Lung microvascular endothelial cell (primary cell): Measurements from ENCODE around the gene CHRM1. TPM values are rescaled to one million over a fixed set of nuclear protein-coding genes. Genes with fewer than 3 reads are reported as not detected.
A peak's percentile ranks its signal among the peaks of the same experiment; 100 is the strongest.

Source experiments
- DNase-seq, 2 donors: peaks; one replicate each; pipeline versions ENCODE4 v3.0.0 to v3.0.0-alpha.2; 2010; ENCODE audit warnings: low read depth in 2 of 2
- total RNA-seq: library from RNA; depleted of rRNA; stranded (reverse); fragments of >200 nt; gene quantifications from 2 replicates; pipeline ENCODE4 v1.2.1, GENCODE V29; 2014

CHRM1 gene
- total RNA-seq, 1 donor from 2014 or later: not detected

DNA sequence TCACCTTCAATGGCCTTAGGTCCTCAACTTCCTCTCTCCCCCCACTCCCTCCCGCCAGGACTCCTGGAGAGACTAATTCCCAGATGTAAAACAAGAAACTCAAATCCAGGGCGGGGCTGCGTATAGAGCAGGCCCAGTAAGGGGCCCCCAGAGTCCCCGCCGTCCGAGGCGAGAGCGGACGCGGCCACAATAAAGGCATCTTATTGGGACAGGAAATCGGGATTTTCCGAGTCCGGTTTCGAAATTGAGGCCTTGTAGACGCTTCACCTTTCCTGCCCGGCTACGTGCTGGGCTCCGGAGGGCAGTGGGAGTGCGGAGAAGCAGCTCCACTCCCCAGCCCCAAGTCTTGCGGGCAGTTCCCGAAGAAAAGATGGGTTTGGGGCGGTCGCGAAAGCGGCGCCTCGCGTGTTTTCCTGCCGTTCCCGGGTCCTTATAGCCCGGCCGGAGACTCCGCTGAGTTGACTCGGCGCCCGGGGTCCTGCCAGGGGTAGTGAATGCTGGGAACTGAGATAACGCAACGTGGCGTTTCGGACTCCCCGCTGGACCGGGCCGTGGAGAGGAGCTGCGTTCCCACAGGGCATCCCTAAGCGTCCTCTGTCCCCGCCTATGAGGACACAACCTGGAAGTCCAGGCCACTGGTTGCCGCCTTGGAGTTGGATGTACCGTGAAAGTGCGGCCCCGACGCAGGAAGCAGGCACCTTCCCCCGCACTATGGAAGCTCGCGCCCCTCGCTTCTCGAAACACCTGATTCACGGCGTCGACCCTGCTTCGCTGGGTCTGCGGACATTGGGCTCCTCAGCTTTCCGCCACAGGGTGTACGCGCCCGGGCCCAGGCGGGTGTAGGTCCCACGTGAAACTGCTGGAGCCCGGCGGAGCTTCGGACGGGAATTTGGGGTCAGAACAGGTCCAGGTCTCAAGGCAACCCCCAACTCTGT, 4.8 kb upstream of the CHRM1 start:
- DNase-seq: no peak

DNA sequence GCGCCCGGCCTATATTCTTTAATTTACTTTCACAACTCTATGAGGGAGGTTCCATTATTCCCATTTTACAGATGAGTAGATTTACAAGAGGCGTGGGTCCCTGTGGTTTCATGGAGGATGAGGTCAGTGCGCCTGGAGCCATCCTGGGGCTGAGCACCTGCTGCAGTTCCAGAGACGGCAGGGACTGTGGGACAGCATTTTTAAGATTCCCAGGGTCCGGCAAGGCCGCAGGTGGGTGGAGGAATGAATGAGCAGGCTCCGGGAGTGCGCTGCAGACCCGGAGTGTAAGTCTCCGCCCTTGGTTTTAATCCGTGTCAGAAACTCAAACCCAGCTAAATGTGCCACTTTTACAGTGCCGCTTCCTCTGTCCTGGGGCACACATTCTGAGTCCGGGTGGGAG, 4.1 kb upstream of the CHRM1 start:
- no peak for DNase-seq

DNA sequence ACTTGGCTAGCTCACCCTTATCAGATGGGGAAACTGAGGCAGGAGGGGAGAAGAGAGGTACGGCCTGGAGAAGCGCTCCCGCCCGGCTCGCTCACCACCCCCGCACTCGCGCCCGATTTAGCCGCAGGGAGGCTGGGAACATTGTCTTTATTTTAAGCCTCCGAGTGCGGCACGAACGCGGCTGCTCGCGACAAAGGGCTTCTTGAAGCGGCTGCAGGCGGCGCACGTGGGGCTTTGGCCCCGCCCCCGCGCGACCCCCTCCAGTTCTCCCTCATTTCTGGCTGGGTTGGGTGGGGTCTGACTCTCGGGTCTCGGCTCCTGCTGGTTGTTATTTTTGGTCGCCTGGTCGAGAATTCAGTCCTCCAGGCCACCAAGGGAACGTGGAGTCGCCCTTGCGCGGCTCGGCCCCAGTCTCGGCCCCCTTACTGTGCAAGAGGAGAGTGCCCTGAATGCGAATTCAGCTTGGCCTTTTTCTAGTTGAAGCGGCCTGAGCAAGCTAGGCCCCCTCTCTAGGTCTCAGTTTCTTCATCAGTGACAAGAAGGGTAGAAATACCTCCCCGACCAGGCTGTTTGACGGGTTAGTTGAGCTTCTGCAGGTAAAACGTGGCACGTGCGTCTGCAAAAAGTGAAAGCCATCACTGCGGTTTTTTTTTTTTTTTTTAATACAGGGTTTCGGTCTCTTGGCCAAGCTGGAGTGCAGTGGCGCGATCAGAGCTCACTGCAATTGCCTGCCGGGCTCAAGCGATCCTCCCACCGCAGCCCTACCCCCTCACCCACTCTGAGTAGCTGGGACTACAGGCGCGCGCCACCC, 2.6 kb upstream of the CHRM1 start:
- no peak for DNase-seq

DNA sequence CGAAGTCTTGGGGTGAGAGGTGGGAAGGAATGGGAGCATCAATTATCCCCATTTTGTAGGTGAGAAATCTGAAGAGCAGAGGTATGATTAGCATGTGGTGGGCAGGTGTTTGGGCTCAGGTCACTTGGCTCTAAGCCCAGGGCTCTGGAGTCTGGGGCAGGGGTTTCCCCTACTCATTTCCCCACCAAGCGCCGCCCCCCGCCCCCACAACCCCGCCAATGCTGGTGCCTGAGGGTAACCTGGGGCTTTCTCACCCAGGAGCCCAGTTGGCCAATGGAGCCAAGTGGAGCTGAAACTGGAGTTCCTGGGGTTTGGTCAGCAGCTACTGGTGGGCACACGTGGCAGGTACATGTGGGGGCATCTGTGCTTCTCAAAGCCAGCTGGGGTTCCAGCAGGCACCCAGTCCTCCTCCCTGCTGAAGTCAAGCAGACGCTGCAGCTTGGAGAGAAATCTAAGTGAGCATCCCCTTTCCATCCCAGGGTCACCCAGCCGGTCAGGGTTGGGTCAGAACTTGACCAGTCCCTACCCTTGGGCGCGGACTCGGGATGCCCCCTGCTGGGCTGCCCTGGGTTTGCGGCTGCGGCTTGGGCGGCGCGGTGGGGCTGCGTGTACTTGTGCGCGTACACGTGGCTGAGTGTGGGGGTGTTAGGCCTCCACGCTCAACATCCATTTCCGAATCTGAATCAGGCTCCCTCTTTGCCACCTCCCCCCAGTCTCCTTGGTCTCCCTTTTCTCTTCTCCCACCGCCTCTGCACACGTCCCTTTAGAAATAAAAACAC, 1.7 kb upstream of the CHRM1 start:
- DNase-seq: peak in 1 of 2 donors; percentile 23

DNA sequence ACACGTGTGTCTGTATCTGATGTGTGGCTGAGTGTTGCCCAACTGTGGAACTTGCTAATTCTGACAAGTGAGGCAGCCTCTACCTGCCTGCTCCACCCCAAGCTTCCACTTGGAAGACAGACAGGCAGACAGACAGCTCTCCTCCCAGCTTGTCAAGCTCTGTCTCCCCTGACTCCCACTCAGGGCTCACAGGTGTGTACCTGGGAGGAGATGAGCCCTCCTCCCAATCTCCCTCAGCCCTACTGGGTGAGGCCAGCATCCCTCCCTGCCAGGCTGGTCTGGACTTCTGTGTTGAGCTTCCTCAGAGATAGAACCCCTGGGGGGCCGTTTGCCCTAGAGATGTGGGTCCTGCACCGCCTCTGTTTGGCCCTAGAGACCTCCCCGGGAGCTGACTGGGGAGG, 1.0 kb upstream of the CHRM1 start:
- no peak for DNase-seq

DNA sequence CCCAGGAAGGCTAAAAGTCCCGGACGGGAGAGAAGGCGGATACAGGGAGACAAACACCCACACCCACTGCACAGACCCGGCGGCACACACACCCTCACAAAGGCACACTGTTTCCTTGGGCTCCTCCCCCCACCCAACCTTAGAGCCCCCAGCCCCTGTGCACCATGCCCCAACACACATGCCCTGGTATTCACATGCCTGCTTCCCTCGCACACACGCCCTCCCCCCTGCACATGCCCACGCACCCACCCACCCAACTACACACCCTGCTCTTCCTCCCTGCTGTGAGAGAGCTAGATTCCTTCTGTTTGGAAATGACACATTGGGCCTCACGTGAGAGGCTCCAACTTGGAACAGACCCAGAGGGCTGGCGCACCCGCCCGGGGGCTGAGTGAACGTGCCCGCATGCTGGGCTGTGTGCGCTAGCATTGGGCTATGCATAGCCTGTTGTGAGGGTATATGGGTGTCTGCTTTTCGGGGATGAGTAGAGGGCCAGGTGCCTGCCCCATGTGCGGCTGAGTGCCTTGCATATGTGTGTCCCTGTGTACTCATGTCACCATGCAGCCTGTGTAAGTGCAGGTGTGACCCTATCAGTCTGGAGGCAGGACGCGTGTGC, 518 bp upstream of the CHRM1 start:
- DNase-seq: peak in 1 of 2 donors; percentile 50

DNA sequence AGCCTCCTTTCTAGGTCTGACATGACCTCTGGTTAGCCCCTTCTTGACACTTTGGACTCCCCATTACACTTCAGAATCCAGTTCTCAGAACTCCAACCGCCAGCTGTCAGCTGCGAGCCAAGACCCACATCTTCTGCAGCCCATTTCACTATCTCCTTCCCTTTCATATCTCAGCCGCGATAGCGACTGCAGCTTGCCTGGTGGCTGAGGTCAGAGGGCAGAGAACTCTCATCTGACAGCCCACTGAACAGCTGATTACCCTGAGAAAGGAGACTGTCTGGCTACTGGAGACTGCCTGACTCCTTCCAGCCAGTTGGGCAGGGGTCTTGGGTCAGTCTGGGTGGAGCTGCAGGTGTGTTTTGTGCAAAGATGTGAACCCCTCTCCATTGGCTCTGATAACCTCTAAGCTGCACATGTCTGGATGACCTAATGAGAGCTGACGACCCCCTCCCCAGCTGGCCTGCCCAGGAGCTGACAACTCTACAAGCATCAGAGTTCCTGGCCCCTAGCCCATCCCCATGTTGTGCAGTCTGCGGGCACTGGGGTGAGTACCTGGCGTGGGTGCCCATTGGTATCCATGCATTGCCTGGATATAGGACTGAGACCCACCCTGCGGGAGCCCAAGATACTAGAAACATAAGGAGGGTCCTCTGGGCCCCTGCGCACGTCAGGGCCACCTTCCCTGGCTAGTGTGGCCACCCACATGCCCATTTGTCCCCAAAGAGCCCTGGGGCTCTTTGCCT, 1.1 kb downstream of the CHRM1 start:
- no peak for DNase-seq

DNA sequence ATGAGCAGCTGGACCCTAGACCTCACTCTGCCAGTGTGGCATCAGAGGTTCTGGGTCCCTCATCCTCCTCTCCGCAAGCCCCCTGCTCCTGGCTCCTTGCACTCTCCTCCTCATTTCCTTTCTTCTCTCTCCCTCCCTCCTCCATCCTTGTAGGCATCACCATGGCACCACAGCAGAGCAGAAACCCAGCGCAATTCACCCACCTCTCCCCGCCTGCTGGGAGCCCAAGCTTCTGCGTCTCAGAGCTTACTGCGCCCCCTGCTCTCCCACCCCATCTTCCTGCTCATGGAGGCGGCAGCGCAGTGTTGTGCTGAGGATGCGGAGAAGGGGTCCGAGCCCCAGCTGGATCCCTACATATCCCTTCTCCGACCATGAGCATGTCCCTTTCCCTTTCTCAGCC, 1.7 kb downstream of the CHRM1 start:
- no peak for DNase-seq

DNA sequence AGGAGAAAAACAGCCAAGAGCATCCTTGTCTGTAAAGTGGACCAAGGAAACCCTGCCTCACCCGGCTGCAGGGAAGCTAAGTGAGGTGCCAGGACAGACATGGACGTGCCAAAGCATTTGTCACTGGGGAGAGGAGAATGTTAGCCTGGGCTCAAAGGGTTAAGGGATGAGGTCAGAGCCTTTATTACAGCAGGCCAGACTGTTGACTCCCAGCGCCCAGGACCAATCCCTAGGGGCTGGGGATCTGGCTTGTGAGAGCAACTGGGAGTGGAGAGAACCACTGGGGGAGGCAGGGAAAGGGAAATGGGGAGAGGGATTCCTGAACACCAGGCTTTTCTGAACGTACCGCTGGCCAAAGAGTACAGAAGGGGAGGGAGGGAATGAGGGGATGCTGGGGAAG, 2.6 kb downstream of the CHRM1 start:
- DNase-seq: no peak

DNA sequence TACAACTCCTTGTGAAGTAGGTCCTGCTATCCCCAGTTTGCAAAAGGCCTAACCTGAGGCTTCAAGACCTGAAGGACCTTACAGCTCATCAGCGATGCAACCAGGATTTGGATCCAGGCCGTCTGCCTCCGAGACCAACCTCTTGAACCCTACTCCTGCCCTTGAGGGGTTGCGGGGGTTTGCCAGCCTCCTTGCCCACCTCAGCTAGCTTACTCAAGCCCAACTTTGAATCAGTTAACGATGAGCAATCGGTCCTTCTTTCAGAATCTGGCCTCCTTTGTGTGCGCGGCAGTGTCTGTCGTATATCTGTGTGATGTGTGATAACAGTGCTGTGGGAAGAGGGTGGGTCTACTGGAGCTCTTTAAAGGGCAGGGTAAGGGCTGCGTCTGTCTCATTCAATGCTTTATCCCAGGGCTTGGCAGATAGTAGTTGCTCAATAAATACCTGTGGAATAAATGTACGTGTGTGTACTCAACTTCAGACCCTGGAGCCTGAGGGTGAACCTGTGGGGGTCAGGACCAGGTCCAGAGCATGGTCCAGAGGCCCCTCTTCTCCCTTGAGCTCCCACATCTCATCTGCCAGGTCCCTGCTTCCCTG, 3.2 kb downstream of the CHRM1 start:
- DNase-seq: no peak

DNA sequence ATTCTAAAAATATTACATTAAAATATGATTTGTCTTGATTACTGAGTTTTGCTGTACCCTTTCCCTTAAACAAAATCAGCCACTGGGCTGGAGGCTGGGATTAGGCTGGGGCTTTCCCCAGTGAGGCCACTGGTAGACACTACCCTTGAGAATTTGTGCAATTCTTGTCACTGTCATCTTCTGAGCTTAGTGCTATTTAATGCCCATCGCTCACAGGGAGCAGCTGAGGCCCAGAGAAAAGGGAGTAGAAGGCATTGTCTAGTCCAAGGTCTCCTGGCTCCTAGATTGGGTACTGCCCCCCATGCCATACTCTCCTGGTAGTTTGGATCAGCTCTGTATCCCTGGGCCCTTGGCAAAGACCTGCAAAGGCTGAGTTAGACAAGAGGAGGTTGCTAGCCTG, 6.7 kb downstream of the CHRM1 start:
- DNase-seq: no peak

DNA sequence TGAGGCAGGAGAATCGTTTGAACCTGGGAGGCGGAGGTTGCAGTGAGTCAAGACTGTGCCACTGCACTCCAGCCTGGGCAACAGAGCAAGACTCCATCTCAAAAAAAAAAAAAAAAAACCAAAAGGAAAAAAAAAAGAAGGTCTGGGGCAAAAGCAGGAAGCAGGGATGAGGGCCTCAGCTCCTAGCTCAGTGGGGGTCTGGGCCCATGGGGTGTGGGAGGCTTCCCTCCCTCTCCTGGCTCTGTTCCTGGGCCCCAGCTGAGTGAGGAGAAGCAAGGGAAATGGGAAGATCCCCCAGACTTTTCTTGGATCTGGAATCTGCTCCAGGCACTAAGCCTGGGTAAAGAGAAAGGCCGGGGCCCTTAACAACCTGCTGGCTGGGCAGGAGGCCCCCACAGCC, 8.9 kb downstream of the CHRM1 start:
- DNase-seq: no peak

DNA sequence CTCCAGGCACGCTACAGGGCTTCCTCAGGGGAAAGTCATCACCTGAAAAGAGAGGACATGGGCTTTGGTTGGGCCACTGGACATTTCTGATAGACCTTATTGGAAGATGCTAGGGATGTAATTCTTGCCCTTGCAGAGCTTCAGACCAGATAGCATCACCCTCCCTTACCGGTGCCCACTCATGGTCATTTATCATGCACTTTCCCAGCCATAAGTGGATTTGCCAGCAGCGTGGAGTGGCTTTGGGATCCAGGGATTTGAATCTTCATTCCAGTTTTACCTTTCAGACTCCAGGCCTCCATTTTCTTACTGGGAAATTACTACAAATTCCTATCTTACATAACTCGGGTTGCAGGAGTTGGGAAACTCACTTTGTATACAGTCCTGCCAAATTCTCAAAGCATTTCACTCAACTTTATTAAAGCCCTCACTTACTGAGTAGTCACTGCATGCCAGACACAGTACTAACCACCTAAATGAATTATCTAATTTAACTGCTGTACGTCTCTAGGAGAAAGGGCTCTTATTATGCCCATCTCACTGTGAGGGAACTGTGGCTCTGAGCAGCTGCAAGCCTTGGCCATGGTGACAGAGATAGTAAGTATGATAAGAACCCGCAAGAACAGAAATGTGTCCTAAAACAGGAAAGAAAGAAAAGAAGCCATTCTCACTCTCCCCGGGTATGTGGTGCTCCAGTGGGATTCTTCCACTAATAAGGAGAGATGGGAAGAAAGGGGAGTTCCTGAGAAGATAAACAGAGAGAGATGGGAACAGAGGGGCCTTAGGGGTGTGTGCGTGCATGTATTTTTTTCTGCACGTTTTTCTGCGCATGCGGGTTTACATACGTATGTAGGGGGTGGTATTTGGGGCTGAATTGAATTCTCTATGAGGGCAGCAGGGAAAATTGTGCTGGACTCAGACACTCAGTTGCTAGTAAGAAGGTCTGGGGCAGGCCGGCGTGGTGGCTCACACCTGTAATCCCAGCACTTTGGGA, 9.7 kb downstream of the CHRM1 start:
- DNase-seq: no peak

DNA sequence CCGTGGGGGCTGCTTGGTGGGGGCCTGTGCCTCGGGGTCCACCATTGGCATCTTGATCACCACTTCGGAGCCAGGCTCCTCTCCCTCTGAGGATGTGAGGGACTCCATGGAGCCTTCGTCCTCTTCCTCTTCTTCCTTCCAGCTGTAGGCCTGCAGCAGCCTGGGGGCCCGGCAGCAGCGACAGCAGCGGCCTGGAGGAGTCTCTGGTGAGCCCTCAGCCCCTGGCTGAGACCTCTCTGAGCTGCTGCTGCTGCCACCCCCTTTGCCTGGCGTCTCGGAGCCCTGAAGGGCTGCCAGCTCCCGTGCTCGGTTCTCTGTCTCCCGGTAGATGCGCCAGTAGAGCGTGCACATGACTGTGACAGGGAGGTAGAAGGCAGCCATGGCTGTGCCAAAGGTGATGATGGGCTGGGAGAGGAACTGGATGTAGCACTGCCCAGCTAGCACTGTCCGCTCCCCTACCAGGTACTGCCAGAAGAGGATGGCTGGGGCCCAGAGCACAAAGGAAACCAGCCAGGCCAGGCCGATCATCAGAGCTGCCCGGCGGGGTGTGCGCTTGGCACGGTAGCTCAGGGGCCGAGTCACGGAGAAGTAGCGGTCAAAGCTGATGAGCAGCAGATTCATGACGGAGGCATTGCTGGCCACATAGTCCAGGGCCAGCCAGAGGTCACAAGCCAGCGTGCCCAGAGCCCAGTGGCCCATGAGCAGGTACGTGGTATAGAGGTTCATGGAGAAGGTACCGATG, 10.9 kb downstream of the CHRM1 start:
- DNase-seq: no peak

DNA sequence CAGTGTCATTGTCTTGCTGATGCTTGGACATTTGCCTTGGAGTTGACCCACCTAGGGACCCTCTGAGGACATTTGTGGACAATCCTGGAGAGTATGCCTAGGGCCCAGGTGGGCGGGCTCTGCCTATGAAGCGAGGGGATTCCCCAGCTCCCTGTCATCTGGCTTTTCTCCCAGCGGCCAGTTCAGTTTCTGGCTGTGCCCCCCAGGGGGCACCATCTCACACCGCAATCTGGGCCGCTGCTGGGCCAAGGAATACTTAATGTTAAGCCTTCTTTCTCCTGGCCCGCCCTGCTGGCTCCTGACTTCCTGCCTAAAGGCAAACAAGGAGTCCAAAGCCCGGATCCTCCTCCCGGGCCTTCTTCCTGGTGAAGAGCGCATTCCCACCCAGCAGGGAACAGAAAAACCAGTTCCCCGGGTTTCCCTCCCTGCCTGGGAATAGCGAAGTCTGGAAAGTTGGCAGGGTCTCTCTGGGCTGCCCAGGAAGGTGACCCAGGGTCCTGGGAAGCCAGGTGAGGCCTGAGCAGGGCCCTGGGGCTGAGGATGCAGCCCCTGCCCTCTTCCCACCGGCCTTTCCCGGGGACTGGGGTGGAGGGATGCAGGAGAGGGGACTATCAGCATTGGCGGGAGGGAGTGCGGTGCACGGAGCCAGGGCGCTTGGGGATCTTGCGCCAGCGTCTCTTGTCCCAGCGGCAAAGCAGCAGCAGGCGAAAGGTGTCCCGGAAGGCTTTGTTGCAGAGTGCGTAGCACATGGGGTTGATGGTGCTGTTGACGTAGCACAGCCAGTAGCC, 11.9 kb downstream of the CHRM1 start:
- peak; percentile 73 to 78 for DNase-seq

DNA sequence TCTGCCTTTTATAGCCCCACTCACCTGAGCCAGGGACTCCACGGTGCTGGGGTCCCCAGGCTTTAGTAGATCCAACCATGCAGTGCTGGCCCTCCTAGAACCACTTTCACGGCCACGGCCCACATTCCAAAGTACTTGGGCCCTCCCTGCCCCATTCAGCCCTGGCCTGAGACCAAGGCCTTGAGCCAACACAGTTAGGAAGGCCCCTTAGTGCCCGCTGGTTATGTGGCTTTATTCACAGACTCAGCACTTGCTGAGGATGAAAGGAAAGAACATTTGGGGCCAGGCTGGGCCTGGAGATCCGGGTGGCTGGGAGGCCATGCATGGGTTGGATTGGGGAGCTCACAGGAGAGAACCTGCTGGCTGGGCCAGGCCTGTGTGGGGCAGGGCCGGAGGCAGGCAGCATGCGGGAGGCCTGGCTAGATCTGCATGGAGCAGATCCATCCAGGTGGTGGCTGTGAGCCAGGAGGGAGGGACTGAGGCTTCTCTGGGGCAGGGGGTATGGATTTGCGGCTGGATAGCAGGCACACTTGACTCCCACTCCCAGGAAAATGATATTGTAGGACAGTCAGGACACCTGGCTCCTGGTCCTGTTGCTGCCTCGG, 12.6 kb downstream of the CHRM1 start:
- no peak for DNase-seq

DNA sequence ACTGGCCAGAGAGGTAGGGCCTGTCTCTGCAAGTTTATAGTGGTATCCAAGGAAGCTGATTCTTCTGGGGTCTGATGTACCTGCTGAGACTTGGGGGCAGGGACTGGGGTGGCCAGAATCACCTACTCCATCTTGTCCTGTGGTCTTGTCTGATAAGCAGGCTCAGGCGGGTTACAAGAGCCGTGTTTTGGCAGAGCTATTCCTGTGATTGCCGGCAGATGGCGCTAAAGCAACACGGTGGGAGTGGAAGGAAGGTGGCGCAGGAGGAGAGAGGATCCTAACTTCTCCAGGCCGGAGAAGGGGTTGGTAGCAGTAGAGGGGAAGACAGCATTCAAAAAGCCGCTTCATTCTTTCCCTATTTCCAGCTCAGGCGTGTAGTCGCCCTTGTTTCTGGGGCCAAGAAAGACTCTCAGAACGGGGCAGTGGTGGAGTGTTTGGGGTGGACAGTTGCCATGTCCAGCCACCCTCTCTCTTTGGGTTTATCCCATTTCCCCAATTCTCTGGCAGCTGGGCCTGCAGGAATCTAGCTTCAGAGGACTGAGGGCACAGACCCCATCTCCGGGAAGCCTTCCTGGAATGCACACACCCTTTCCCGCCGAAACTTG, 15.1 kb downstream of the CHRM1 start:
- DNase-seq: peak; percentile 82 to 84
